GM19099 (cell line): Measurements from ENCODE around the gene TXNRD3.

Experiments
- POLR2A ChIP-seq: IDR thresholded peaks from 3 replicates; pipeline ENCODE4 v1.6.1; 2011; ENCODE audit warnings: low read depth; ENCODE audit not compliant: insufficient read length; ENCODE audit errors: extremely low read depth

Gene TXNRD3

DNA sequence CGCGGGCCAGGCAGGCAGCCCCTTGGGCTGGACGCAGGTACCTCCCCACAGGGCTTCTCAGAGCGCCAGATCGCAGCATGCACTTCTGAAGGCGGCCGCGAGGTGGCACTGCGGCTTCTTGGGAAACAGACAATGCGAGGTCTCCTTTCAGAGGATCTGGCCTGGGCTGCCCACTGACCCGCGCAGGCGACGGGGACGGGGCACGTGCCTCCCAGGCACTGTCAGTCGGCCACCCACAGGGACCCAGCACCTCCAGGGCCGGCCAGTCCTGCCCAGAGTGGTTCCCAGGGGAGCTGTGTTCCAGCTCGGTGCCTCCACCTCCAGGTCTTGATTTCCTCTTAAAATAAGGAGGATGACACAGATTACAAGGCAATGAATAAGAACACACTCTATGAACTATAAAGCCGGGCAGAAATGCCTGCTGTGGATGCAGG, 24.4 kb upstream of the TXNRD3 start:
- TF ChIP-seq POLR2A = no peak

GRCh38 chr3:126678693-126679317, 23.9 kb upstream of the TXNRD3 start:
- TF ChIP-seq POLR2A = no peak

GRCh38 chr3:126677862-126678503, 23.1 kb upstream of the TXNRD3 start:
- no peak for TF ChIP-seq POLR2A

- no peak for TF ChIP-seq POLR2A
Observed at GRCh38 chr3:126676919-126677705, 22.2 kb upstream of the TXNRD3 start.

DNA sequence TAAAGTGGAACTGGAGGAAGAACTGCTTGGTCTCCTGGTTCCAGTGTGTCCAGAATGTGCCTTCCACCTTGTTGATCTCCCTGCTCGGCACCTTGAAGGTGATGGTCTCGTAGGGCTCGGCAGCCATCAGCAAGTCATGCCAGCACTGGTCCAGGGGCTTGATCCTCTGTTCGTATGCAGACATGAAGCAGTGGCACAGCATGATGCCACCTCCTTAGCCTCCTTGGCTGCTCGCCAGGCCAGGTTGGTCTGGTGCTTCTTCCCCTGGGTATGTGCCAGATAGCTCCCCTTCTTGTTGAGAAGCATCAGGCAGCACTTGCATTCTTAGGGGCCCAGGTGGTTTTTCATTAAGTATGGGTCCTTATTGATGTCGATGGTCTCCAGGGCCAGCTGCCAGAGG, 17.8 kb upstream of the TXNRD3 start:
- TF ChIP-seq POLR2A = no peak

GRCh38 chr3:126672340-126672739, 17.4 kb upstream of the TXNRD3 start:
- no peak for TF ChIP-seq POLR2A

DNA sequence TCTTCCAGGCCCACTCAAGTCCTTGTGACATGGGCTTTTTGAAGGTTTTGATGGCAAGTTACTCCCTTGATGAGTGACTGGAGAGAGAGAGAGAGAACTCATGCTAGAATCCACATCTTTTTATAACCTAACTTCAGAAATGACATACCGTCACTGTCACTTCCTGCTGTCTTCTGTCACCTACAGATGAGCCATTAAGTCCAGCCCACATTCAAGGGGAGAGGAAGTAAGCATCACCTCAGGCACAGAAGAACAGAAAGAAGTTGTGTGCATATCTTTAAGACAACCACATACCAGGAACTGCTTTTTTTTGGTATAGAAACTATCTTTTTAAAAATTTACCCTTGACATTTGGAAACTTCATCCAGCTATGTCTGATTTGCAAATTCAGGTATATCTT, 16.6 kb upstream of the TXNRD3 start:
- TF ChIP-seq POLR2A = no peak

DNA sequence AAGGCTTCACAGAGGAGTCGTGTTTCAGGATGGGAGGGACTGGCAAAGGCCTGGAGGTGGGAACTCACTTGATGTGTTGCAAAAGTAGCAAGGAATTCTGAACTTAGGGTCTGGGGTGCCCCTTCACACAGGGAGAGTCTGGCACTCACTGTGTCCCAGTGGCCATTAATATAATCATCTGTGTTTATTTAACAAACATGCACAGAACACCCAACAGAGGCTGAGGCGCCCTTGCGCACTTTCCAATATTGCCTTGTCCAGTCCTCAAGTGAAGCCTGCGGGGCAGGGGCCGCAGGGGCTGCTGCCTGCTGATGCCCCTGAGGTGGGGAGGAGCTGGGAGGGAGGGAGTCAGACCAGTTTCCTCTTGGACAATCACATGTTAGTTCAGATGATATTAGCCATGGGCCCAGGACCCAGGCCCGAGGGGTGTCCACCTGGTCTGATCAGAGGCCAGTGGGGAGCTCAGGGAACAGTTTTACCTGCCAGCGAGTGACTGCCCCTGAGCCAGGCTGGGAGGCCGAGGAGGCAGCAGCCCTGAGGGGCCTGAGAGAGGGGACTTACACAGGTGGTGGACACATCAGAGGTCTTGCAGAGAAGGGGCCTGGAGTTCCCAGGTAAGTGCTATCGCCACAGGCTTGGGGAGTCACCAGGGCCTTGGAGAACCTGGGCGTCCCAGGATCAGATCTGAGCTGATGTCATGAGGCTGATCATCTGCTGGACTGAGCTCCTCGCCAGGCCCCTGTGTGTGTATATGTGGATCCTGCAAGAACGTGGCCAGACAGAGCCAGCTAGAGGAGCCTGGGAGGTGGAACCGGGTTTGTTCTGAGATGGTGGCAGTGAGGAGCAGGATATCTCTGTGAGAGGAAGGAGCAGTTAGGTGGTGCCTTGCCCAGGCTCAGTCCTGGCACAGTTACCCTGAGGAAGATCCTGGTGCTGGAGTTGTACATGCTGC, 13.8 kb upstream of the TXNRD3 start:
- TF ChIP-seq POLR2A = no peak

- no peak for TF ChIP-seq POLR2A
Observed at GRCh38 chr3:126667631-126668449, 12.9 kb upstream of the TXNRD3 start.

- no peak for TF ChIP-seq POLR2A
Observed at GRCh38 chr3:126666658-126667528, 12.0 kb upstream of the TXNRD3 start.

GRCh38 chr3:126665959-126666657, 11.2 kb upstream of the TXNRD3 start:
- no peak for TF ChIP-seq POLR2A

DNA sequence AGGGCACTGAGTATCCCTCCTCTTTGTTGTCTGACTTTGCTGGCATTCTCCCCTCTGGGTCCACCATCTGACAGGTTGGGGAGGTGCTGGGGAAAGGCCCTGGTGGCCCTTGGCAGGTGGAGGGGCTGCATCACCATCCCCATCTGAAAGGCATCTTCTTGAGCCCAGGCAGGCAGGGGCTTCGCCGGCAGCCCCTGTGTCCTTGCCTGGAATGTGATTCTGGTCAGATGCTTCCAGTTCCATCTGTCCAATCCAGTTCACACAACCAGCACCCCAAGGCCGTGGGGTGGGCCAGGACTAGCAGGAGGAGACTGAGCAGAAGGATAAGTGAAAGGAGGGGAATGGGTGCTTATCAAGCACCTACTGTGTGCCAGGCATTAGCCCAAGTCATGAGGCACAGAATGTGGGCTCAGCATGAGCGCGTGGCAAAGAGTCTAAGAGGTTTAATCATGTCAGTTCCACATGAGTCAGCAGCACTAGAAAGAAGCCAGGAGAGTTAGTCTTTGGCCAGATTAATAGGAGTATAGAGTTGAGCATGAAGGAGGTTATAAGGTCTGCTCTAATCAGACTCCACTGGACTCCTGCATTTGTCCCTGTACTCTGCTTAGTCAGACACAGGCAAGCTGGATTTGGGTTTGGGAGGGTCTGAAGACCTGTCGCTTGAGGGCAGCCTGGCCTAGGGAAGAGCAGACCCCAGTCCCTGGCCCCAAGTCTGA, 10.5 kb upstream of the TXNRD3 start:
- TF ChIP-seq POLR2A = no peak

GRCh38 chr3:126664591-126665214, 9.8 kb upstream of the TXNRD3 start:
- no peak for TF ChIP-seq POLR2A
